Pancreas (tissue), 10 donors: ENCODE data around the gene CLPTM1. TPM values are rescaled to one million over a fixed set of nuclear protein-coding genes. Genes with fewer than 3 reads are reported as not detected.
A peak's percentile ranks its signal among the peaks of the same experiment; 100 is the strongest.

Experiments
- ATAC-seq, 4 donors: fragments of 200-7000 bp; cut with Tn5 transposase; one replicate each; pipeline versions ENCODE4 v1.8.0 to v1.9.1; 2020; ENCODE audit warnings: mild to moderate bottlenecking in 4 of 4, moderate library complexity in 4 of 4
- DNase-seq, 6 donors: peaks; one replicate each; pipeline ENCODE4 v3.0.0-alpha.2; 2020
- FAIRE-seq: peaks from 2 replicates; lab custom pipeline; 2012; peaks lifted over from hg19 to GRCh38; lab: Jason Lieb, UNC
- H3K27ac ChIP-seq, 4 donors: fragments of 200-600 bp; sonication (generic); 1 replicate in 3 of 4; 2 replicates in 1 of 4; pipeline versions ENCODE4 v1.5.0 to v1.8.0; 2020
- H3K27me3 ChIP-seq, 4 donors: fragments of 200-600 bp; one replicate each; pipeline ENCODE4 v1.8.0; 2021
- H3K36me3 ChIP-seq, 3 donors: fragments of 200-600 bp; sonication (generic) in 1 of 3; one replicate each; pipeline versions ENCODE4 v1.5.0 to v1.8.0; 2020 to 2021
- H3K4me1 ChIP-seq, 3 donors: fragments of 200-600 bp; one replicate each; pipeline ENCODE4 v1.8.0; 2021
- H3K4me3 ChIP-seq, 4 donors: fragments of 200-600 bp; sonication (generic) in 2 of 4; one replicate each; pipeline versions ENCODE4 v1.5.0 to v1.8.0; 2020 to 2021
- H3K9me3 ChIP-seq, 4 donors: fragments of 200-600 bp; one replicate each; pipeline ENCODE4 v1.8.0; 2021
- CTCF ChIP-seq, 4 donors: fragments of 200-600 bp; sonication (generic) in 3 of 4; IDR thresholded peaks; one replicate each; pipeline versions ENCODE4 v1.5.0 to v1.8.0; 2021; ENCODE audit warnings: antibody characterized with exemption in 4 of 4
- WGBS, 2 donors: extraction: QIAGEN DNeasy Blood & Tissue Kit; methylation state at CpG; one replicate each; pipeline ENCODE4 v1.1.7; 2013; 5-methylcytosine and 5-hydroxymethylcytosine counted together
- intact Hi-C, 3 donors: fragments of 100-400 bp; cut with DNase I; formaldehyde crosslinking; loops; one replicate each; pipeline versions ENCODE4 v1.11.1 to v1.14.2; 2022
- polyA plus RNA-seq, 2 donors: library from polyadenylated mRNA; stranded (reverse); fragments of 200-250 nt; gene quantifications; one replicate each; pipeline ENCODE4 v1.2.3, GENCODE V29; 2013
- total RNA-seq, 6 donors: library from RNA; stranded (reverse); fragmentation: NEBNext Ultra II Directional in 4 of 6; extraction: Animal tissue kit (Norgen Biotek cat#: 25700) in 4 of 6; gene quantifications; one replicate each; pipeline versions ENCODE4 v1.2.1 to v1.2.4, GENCODE V29; 2021 to 2023
- donor health status: healthy with polysubstance abuse.
- donor health status: DM: no; HTN: no; CAD: no; lungs with moderate emphysema.
- donor health status: DM: no; HTN: no; CAD: no.
- donor health status: control.
- donor health status: control.
- donor health status: Bipolar disorder and iron deficiency.
- donor health status: DM: yes; HTN: yes; CAD: no.
- donor health status: DM: no; HTN: no; CAD: no.
- donor health status: DM: no; HTN: no; CAD: no.
- donor health status: DM: yes; HTN: yes; CAD: no.

The CLPTM1 gene
- total and polyA plus RNA-seq, 8 donors: 56.4 to 81.9 (median 66.3) TPM

GRCh38 chr19:44947041-44947581, 8.1 kb upstream of the CLPTM1 start:
- peak overlapping the region in 1 of 4 donors; percentile 27 for H3K27ac ChIP-seq
- H3K4me3 ChIP-seq: no peak overlapping the region
- WGBS, 2 donors: 92 to 93% methylated on average over 13 of the region's 13 CpGs
- peaks cover 0 to 9% (median 4%) of the 10 kb centered on the region in 3 donors for H3K4me1 ChIP-seq
- no peaks in the 10 kb centered on the region for H3K9me3 ChIP-seq
- FAIRE-seq (no peak), ATAC-seq (no peak), DNase-seq (no peak)
- H3K27me3 ChIP-seq: no peaks in the 10 kb centered on the region
- TF ChIP-seq CTCF (IDR thresholded peaks at IDR 0.05): no peak
- intact Hi-C loops: loop anchor here in 1 of 3 donors (5.0 kb wide), 1 partner anchor 40 kb away; the partner anchor contains the start of gene APOE
- H3K36me3 ChIP-seq: no peaks in the 10 kb centered on the region

- WGBS, 2 donors: 84 to 87% methylated on average over 5 of the region's 5 CpGs
- ATAC-seq (no peak), DNase-seq (no peak), FAIRE-seq (no peak)
- Histone ChIP-seq H3K27ac (no peak overlapping the region), H3K4me1 (peaks cover 0 to 9% (median 4%) of the 10 kb centered on the region in 3 donors), H3K36me3 (no peaks in the 10 kb centered on the region), H3K9me3 (no peaks in the 10 kb centered on the region), H3K4me3 (no peak overlapping the region), H3K27me3 (no peaks in the 10 kb centered on the region)
- intact Hi-C loops: loop anchor here in 1 of 3 donors (5.0 kb wide), 1 partner anchor 41 kb away; the partner anchor contains the start of gene APOE
- no peak for TF ChIP-seq CTCF (IDR thresholded peaks at IDR 0.05)
Observed at GRCh38 chr19:44948237-44948636, 6.9 kb upstream of the CLPTM1 start.

- intact Hi-C loops: loop anchor here in 1 of 3 donors (5.0 kb wide), 1 partner anchor 42 kb away; the partner anchor contains the start of gene APOE
Observed at GRCh38 chr19:44948763-44949374, 6.3 kb upstream of the CLPTM1 start.

GRCh38 chr19:44949550-44949949, 5.6 kb upstream of the CLPTM1 start:
- no peak for ATAC-seq
- H3K4me3 ChIP-seq: no peak overlapping the region
- intact Hi-C loops: loop anchor here in 1 of 3 donors (5.0 kb wide), 1 partner anchor 42 kb away; the partner anchor contains the start of gene APOE
- no peaks in the 10 kb centered on the region for H3K36me3 ChIP-seq
- no peaks in the 10 kb centered on the region for H3K9me3 ChIP-seq
- H3K27ac ChIP-seq: no peak overlapping the region
- WGBS, 2 donors: 76 to 87% methylated on average over 9 of the region's 9 CpGs
- H3K4me1 ChIP-seq: peaks cover 4 to 9% (median 9%) of the 10 kb centered on the region in 3 donors
- FAIRE-seq: no peak
- H3K27me3 ChIP-seq: no peaks in the 10 kb centered on the region
- TF ChIP-seq CTCF (IDR thresholded peaks at IDR 0.05): no peak
- DNase-seq: no peak

More at GRCh38 chr19:44948763-44949374, 6.3 kb upstream of the CLPTM1 start:
- no peak for TF ChIP-seq CTCF (IDR thresholded peaks at IDR 0.05)
- 78 to 88% methylated on average over 4 to 5 of the region's 5 CpGs for WGBS, 2 donors
- Histone ChIP-seq H3K27ac (no peak overlapping the region), H3K4me3 (no peak overlapping the region), H3K9me3 (no peaks in the 10 kb centered on the region), H3K4me1 (peaks cover 4 to 9% (median 6%) of the 10 kb centered on the region in 3 donors), H3K27me3 (no peaks in the 10 kb centered on the region), H3K36me3 (no peaks in the 10 kb centered on the region)
- DNase-seq: no peak
- ATAC-seq: no peak
- no peak for FAIRE-seq
